HG03025 (cell line): ENCODE measurements around the gene SNRPB2.
A peak's percentile ranks its signal among the peaks of the same experiment; 100 is the strongest.

ENCODE experiments used
- ATAC-seq: cut with Tn5 transposase; IDR thresholded peaks from one replicate; pipeline ENCODE4 v1.9.1; 2021; ENCODE audit warnings: mild to moderate bottlenecking, moderate library complexity; ENCODE audit not compliant: unreplicated experiment, low FRiP score

SNRPB2 gene

DNA sequence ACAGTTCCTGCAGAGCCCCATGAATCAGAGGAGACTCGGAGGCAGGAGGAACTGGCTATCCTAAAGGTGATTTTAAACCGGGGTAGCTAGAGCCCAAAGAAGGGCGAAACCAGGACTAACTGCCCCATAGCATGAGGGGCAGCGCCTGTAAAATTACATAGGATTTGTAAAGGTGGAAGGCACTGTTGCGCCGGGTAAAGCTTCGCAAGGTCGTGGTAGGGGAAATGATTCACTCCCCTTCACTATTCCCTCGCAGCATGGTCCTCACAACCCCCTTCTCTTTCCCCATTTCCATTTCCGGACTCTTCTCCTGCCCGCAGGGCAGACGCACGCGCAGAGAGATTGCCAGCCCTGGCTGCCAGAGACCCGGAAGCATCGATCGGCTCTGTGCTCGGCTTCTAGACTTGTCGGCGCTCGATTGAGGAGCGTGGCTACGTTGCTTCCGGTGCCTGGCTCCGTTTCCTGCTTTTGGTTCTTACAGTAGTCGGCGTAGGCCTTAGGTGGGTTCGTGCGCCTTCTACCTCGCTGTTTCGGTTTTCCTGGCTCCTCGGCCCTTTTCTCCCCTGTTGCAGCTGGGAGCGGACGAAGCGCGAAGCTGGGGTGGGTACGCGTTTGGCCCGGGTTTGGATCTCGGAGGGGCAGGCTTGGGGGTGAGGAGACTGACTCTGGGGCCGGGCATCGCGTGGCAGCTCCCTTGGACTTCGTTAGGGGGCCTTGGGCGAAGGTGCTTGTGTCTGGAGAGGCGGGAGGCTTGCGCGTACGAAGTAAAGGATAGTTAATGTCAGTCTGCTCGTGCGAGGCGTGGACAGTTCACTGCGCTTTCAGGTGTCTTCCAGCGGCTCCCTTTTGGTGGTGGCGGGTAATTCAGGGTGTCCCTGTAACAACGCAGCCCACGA is at the start of gene SNRPB2:
Gene SNRPB2 (plus strand): TSS at position 462 of the 896 bp plus-strand sequence. CDS start 1,677 bp downstream, outside the sequence.
- peak; percentile 98 for ATAC-seq

DNA sequence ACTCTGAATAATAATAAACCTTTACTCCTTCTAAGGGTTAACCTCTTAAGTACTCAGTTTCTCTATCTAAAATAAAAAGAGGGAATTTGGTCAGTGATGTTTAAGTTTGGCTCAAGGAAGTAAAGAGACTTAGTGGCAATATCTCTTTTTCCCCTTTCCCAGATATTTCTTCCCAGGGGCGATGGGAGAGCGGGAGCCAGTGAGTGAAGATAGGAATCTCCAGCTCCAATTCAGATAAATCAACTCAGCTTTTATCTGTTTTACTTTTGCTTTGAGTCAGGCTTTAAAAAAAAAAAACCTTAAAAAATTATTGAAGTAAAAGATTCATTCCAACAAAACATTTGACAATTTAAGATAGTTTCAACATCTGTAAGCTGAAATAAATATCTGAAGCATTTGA is 45.4 kb upstream of the SNRPB2 start:
- ATAC-seq = no peak

GRCh38 chr20:16689906-16690305 is 39.9 kb upstream of the SNRPB2 start:
- no peak for ATAC-seq

DNA sequence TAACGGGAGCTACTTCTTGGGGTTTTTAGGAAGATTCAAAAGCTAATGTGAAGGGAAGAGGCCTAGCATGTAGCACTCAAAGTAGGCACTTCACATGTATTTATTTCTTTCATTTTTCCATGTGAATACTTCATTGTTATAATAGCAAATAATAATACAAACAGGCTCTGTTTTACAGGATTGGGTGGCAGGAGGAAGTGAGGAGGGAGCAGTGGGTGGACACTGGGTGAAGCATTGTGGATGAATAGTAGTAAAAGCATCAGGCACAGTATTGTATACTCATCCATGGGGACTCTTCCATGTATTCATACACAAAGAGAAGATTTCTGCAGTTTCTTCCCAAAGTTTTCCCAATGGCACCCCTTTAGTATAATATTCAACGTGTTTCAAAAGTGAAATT is 38.4 kb upstream of the SNRPB2 start:
- ATAC-seq = no peak

- ATAC-seq = no peak
These were observed 37.8 kb upstream of the SNRPB2 start for GRCh38 chr20:16692009-16692408.

GRCh38 chr20:16692442-16692841 is 37.4 kb upstream of the SNRPB2 start:
- no peak for ATAC-seq

- ATAC-seq = no peak
These were observed 36.5 kb upstream of the SNRPB2 start for GRCh38 chr20:16693278-16693677.

DNA sequence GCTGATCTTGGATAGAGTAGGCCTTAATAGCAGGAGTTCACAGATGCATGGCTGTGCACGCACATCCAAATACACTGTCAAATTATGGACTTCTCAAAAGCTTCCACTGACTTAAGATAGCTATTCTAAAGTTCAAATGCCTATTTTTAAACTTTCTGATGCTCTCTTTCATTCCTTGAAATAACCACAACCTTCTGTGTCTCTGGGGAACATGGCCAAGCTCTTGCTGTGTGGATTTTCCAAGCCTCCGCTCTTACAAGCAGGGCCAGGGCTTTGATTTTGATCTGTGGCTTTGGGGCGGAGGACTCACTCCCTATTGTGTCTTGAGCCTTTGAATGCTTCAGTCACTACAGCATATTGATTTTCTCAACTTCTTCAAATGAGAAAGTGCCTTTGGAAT is 35.7 kb upstream of the SNRPB2 start:
- ATAC-seq = no peak

- no peak for ATAC-seq
These were observed 34.2 kb upstream of the SNRPB2 start for GRCh38 chr20:16695628-16696027.

DNA sequence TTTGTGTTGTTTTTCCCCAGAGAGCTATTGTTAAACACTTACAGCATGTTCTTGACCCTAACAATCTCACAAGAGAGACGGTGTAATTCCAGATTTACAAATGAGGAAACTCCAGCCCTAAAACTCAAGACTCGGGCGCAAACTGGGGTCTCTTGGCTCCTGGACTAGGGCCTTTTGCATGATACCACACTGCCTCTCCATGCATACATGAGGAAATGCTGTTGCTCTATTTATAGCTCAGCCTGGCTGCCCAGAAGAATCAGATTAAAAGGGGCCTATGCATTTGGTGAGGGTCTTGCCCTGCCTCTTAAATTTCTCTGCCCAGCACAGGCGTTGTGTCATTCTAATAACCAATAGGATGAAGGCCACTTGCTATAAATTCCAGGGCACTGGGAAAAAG is 30.5 kb upstream of the SNRPB2 start:
- no peak for ATAC-seq

DNA sequence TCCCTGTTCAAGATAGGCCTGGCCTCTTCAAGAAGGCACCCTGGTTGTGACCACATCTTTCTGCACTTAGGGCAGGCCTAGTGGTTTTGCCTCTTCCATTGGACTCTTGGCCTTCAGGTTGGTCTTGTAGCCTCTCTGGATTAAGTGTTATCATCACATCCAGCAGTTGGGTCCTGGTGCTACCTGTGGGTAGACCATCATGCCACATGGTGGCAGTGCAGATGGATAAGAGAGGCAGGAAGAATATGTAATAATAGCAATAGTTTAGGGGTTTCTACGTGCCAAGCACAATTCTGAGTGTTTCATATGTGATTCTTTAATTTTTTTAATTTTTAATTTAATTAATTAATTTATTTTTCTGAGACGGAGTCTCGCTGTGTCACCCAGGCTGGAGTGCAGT is 28.5 kb upstream of the SNRPB2 start:
- ATAC-seq = no peak

GRCh38 chr20:16703570-16703969 is 26.3 kb upstream of the SNRPB2 start:
- ATAC-seq = no peak

DNA sequence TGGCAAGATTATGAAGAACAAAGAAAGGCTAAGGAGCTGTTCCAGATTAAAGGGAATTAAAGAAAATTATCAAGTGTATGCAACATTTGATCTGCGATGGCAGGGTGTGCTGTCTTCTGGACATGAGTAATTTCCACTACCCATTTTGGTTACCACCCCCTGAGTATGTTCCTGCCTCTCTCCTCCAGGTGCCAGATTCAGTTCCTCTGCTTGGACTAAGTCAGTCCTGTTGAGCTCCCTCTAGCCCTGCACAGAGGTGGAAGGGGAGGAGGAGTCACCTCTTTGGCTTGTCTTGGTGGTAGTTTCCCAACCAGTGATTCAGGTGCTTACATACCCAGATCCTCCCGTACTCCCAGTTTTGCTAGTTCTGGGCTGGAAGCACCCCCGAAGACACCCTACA is 22.2 kb upstream of the SNRPB2 start:
- peak; percentile 74 for ATAC-seq

DNA sequence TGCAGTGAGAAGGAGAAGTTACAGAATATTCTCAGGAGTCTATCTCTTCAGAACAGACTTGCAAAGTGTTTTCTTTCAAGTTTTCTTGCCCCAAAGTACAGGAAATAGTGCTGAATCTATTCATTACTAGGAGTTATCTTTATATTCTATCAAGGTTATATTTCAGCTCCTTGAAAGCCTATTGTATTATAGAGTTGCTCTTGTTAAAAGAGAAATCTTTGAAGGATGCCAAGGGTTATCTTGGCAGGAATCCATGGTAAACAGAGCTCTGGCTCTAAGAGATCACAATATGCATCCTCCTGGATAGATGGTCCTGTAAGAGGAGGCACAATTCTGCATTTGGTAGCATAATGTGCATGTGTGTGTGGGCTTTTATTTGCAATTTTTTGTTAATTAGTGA is 21.2 kb upstream of the SNRPB2 start:
- no peak for ATAC-seq

GRCh38 chr20:16709017-16709416 is 20.8 kb upstream of the SNRPB2 start:
- peak; percentile 72 for ATAC-seq

DNA sequence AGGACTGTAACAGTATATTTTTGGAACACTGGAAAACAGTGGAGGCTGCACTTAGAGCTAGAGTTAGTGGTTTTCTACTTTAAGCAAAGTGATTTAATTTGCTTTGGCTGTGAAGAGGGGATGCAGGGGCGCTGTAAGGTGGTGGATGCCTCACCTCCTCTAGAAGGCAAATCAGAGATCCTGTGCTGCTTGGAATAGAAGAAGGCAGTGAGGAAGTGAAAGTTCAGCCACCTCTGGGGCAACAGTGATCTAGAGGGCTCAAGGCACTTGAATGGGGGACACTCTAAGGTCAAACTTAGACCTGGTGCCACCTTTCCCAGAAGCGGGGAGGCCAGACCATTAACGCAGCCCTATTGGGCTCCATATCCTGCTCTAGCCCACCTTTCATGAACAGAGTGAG is 19.0 kb upstream of the SNRPB2 start:
- peak; percentile 48 for ATAC-seq

- no peak for ATAC-seq
These were observed 18.1 kb upstream of the SNRPB2 start for GRCh38 chr20:16711661-16712258.

- ATAC-seq = no peak
These were observed 17.3 kb upstream of the SNRPB2 start for GRCh38 chr20:16712511-16712947.

DNA sequence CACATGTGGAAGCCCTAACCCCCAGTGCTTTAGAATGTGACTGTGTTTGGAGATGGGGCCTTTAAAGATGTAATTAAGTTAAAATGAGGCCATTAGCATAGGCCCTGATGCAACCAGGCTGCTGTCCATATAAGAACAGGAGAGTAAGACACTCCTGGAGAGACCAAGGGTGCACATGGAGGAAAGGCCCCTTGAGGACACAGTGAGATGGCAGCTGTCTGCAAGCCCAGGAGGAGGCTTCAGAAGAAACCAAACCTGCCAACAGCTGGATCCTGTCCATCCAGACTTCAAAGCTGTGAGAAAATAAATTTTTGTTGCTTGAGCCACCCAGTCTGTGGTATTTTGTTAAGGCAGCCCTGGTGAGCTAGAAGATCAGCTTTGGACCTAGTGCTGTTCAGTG is 16.8 kb upstream of the SNRPB2 start:
- ATAC-seq = no peak

- no peak for ATAC-seq
These were observed 15.6 kb upstream of the SNRPB2 start for GRCh38 chr20:16714242-16714641.

DNA sequence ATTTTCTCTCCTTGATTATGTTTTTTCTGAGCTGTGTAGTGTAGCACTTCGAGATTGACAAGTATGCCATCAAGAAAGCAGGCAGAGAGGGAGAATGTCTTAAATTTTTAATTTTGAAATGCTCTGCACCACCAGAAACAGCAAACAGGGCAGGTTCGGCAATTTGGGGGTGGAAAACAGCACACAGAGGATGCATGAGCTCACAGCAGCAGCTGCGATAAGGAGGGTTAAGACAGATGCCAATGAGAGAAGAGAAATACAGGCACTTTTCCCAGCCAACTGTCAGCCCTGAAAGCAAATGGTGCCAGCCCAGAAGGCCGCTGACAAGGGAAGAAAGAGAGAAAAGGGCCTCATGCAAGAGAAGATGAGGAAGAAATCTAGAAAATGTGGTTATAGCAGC is 15.1 kb upstream of the SNRPB2 start:
- no peak for ATAC-seq

DNA sequence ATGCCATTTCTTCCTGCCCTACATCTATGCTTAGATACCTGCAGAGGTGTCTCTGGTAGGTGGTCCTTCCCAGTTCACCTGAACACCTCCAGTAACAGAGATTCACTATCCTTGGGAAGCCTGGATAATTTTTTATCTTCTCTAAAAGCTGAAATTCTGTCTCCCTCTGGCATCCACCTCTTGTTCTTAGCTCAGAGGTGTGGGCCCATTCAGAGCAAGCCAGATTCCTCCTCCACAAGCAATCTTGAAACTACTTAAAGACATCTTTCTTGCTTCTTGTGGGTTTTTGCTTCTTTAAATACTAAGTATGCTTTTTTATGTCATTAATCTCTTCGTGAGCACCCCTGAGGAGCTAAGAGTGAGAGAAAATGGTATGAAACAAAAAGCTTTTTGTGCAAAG is 10.4 kb upstream of the SNRPB2 start:
- ATAC-seq = no peak
